ENCODE measurements around the gene TRIO.

DNA sequence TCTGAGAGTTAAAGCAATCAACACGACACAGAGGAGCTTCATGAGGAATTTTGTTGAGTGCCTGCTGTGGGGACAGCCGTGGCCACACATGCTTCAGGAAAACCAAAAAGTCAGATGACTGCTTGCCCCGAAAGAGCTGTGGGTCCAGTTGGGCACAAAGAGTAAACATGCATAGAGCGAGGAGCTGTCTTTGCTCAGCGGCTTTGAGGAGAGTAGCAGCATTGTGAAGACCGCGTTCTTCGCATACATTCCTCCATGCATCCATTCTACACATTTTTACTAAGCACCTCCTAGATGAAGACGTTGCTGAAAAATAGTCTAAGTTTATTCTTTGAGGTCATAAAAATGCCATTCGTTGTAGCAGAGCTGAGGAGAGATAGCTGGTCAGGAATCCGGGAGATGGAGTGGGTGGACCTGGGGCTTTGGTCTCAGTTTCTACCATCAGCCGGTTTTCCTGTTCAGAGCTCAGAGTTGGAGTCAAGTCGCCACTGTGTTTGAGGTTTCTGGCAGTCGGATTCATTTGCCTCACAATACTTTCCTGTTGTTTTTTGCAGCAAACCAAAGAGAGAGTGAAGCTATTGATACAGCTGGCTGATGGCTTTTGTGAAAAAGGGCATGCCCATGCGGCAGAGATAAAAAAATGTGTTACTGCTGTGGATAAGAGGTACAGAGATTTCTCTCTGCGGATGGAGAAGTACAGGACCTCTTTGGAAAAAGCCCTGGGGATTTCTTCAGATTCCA is 243.9 kb downstream of the TRIO start:
- TF ChIP-seq CTCF (IDR thresholded peaks at IDR 0.05) (no peak), POLR2A (IDR thresholded peaks at IDR 0.05) (no peak)
